ENCODE measurements around the gene HDAC5.

GRCh38 chr17:44147812-44148211 is 24.4 kb upstream of the HDAC5 start:
- TF ChIP-seq EZH2phosphoT487 (IDR thresholded peaks at IDR 0.05; ENCODE audit: borderline replicate concordance, low read depth, low read length), result no peak
- TF ChIP-seq, protein P1, sequence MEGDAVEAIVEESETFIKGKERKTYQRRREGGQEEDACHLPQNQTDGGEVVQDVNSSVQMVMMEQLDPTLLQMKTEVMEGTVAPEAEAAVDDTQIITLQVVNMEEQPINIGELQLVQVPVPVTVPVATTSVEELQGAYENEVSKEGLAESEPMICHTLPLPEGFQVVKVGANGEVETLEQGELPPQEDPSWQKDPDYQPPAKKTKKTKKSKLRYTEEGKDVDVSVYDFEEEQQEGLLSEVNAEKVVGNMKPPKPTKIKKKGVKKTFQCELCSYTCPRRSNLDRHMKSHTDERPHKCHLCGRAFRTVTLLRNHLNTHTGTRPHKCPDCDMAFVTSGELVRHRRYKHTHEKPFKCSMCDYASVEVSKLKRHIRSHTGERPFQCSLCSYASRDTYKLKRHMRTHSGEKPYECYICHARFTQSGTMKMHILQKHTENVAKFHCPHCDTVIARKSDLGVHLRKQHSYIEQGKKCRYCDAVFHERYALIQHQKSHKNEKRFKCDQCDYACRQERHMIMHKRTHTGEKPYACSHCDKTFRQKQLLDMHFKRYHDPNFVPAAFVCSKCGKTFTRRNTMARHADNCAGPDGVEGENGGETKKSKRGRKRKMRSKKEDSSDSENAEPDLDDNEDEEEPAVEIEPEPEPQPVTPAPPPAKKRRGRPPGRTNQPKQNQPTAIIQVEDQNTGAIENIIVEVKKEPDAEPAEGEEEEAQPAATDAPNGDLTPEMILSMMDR (conservative IDR thresholded peaks at IDR 0.05; ENCODE audit: low read length), result no peak

All from OCI-LY7 (cell line).